Activated CD4-positive, alpha-beta memory T cell treated with anti-CD3 and anti-CD28 coated beads for 36 hours (primary cell): ENCODE measurements around the gene FOXN4. TPM values are rescaled to one million over a fixed set of nuclear protein-coding genes. Genes with fewer than 3 reads are reported as not detected.

Source experiments
- CTCF ChIA-PET: fragments of 350-600 bp; sonication (Branson Sonifier 250); formaldehyde crosslinking; loops from one replicate; lab custom pipeline; 2021; ENCODE audit warnings: antibody characterized with exemption, inconsistent platforms; lab: Charles Lee
- POLR2A ChIA-PET: fragments of 350-600 bp; sonication (Branson Sonifier 250); formaldehyde crosslinking; loops from one replicate; lab custom pipeline; 2021; ENCODE audit warnings: antibody characterized with exemption; lab: Charles Lee
- DNase-seq: peaks from one replicate; pipeline ENCODE4 v3.0.0-alpha.2; 2020
- H3K27ac Mint-ChIP-seq: one replicate; pipeline ENCODE4 v1.8.0; 2021; ENCODE audit warnings: mixed read lengths
- H3K27me3 Mint-ChIP-seq: one replicate; pipeline ENCODE4 v1.8.0; 2021; ENCODE audit warnings: mixed read lengths
- H3K36me3 Mint-ChIP-seq: one replicate; pipeline ENCODE4 v1.8.0; 2021; ENCODE audit warnings: mixed read lengths
- H3K4me1 Mint-ChIP-seq: one replicate; pipeline ENCODE4 v1.8.0; 2021; ENCODE audit warnings: low read depth, mixed read lengths
- H3K4me3 Mint-ChIP-seq: one replicate; pipeline ENCODE4 v1.8.0; 2021; ENCODE audit warnings: mild to moderate bottlenecking, mixed read lengths
- H3K9me3 Mint-ChIP-seq: one replicate; pipeline ENCODE4 v1.8.0; 2021; ENCODE audit warnings: mixed read lengths
- intact Hi-C: fragments of 100-400 bp; cut with micrococcal nuclease; formaldehyde crosslinking; loops from one replicate; pipeline ENCODE4 v1.15.1; 2023
- total RNA-seq, 2 experiments: library from RNA; stranded (reverse); gene quantifications; one replicate each; pipeline ENCODE4 v1.2.3, GENCODE V29; 2021

Gene FOXN4
- total RNA-seq, 2 experiments from 2014 or later: not detected

- H3K36me3 Mint-ChIP-seq: peaks cover 11% of the 10 kb centered on the region
- H3K4me3 Mint-ChIP-seq: no peak overlapping the region
- ChIA-PET CTCF (interaction anchor here (0.5 to 4.5 kb wide), 15 partner anchors 25 to 165 kb away, joined by 3 to 32 read pairs (median 4); partner anchors contain the start of gene MYO1H), POLR2A (interaction anchor here (0.5 kb wide), 1 partner anchor 141 kb away, joined by 3 read pairs; no protein-coding TSS in a partner anchor)
- intact Hi-C loops: no loop called here
- no peak overlapping the region for H3K27ac Mint-ChIP-seq
- H3K4me1 Mint-ChIP-seq: no peaks in the 10 kb centered on the region
- no peaks in the 10 kb centered on the region for H3K9me3 Mint-ChIP-seq
- H3K27me3 Mint-ChIP-seq: no peaks in the 10 kb centered on the region
- no peak for DNase-seq
These were observed 45.6 kb downstream of the FOXN4 start for GRCh38 chr12:109263439-109263838.

GRCh38 chr12:109261939-109262338, 47.1 kb downstream of the FOXN4 start:
- intact Hi-C loops: no loop called here
- DNase-seq: no peak
- Mint-ChIP-seq H3K4me3 (no peak overlapping the region), H3K36me3 (peaks cover 7% of the 10 kb centered on the region), H3K27ac (no peak overlapping the region), H3K4me1 (no peaks in the 10 kb centered on the region), H3K9me3 (no peaks in the 10 kb centered on the region), H3K27me3 (no peaks in the 10 kb centered on the region)
- POLR2A ChIA-PET: no interaction called here
- CTCF ChIA-PET: interaction anchor here (1.7 to 4.5 kb wide), 4 partner anchors 123 to 150 kb away, joined by 4 to 32 read pairs (median 18); no protein-coding TSS in a partner anchor

GRCh38 chr12:109261087-109261486, 48.0 kb downstream of the FOXN4 start:
- no peaks in the 10 kb centered on the region for H3K27me3 Mint-ChIP-seq
- no peaks in the 10 kb centered on the region for H3K9me3 Mint-ChIP-seq
- peaks cover 7% of the 10 kb centered on the region for H3K36me3 Mint-ChIP-seq
- H3K4me1 Mint-ChIP-seq: no peaks in the 10 kb centered on the region
- no peak for DNase-seq
- H3K4me3 Mint-ChIP-seq: no peak overlapping the region
- ChIA-PET POLR2A (no interaction called here), CTCF (interaction anchor here (4.5 kb wide), 1 partner anchor 124 kb away, joined by 32 read pairs; no protein-coding TSS in a partner anchor)
- H3K27ac Mint-ChIP-seq: no peak overlapping the region
- intact Hi-C loops: no loop called here

- Mint-ChIP-seq H3K27ac (no peak overlapping the region), H3K9me3 (no peaks in the 10 kb centered on the region), H3K4me3 (no peak overlapping the region)
These were observed 49.6 kb downstream of the FOXN4 start for GRCh38 chr12:109259545-109259895.

GRCh38 chr12:109258607-109259544, 50.2 kb downstream of the FOXN4 start:
- no peak overlapping the region for H3K4me3 Mint-ChIP-seq
- intact Hi-C loops: no loop called here
- CTCF ChIA-PET: no interaction called here
- no peaks in the 10 kb centered on the region for H3K4me1 Mint-ChIP-seq
- peaks cover 22% of the 10 kb centered on the region for H3K36me3 Mint-ChIP-seq
- DNase-seq: no peak
- H3K27ac Mint-ChIP-seq: no peak overlapping the region
- POLR2A ChIA-PET: no interaction called here
- no peaks in the 10 kb centered on the region for H3K27me3 Mint-ChIP-seq
- H3K9me3 Mint-ChIP-seq: peaks cover 4% of the 10 kb centered on the region

More at GRCh38 chr12:109259545-109259895, 49.6 kb downstream of the FOXN4 start:
- POLR2A ChIA-PET: no interaction called here
- Mint-ChIP-seq H3K27me3 (no peaks in the 10 kb centered on the region), H3K4me1 (no peaks in the 10 kb centered on the region), H3K36me3 (peaks cover 17% of the 10 kb centered on the region)
- CTCF ChIA-PET: no interaction called here
- intact Hi-C loops: no loop called here
- DNase-seq: no peak

GRCh38 chr12:109258201-109258600, 50.9 kb downstream of the FOXN4 start:
- no peaks in the 10 kb centered on the region for H3K4me1 Mint-ChIP-seq
- no peak overlapping the region for H3K4me3 Mint-ChIP-seq

GRCh38 chr12:109256011-109256410, 53.1 kb downstream of the FOXN4 start:
- Mint-ChIP-seq H3K4me3 (no peak overlapping the region), H3K9me3 (peaks cover 16% of the 10 kb centered on the region), H3K36me3 (peaks cover 39% of the 10 kb centered on the region), H3K27ac (no peak overlapping the region), H3K27me3 (no peaks in the 10 kb centered on the region), H3K4me1 (no peaks in the 10 kb centered on the region)
- intact Hi-C loops: no loop called here
- no peak for DNase-seq
- POLR2A ChIA-PET: interaction anchor here (0.6 kb wide), 1 partner anchor 404 kb away, joined by 3 read pairs; no protein-coding TSS in a partner anchor
- CTCF ChIA-PET: no interaction called here

More at GRCh38 chr12:109258201-109258600, 50.9 kb downstream of the FOXN4 start:
- no peak for DNase-seq
- Mint-ChIP-seq H3K36me3 (peaks cover 29% of the 10 kb centered on the region), H3K9me3 (peaks cover 11% of the 10 kb centered on the region), H3K27me3 (no peaks in the 10 kb centered on the region), H3K27ac (no peak overlapping the region)
- ChIA-PET CTCF (no interaction called here), POLR2A (no interaction called here)
- intact Hi-C loops: no loop called here

GRCh38 chr12:109255377-109255776, 53.7 kb downstream of the FOXN4 start:
- ChIA-PET POLR2A (interaction anchor here (0.6 kb wide), 1 partner anchor 405 kb away, joined by 3 read pairs; no protein-coding TSS in a partner anchor), CTCF (no interaction called here)
- peaks cover 42% of the 10 kb centered on the region for H3K36me3 Mint-ChIP-seq
- H3K4me3 Mint-ChIP-seq: no peak overlapping the region
- H3K27ac Mint-ChIP-seq: no peak overlapping the region
- no peaks in the 10 kb centered on the region for H3K27me3 Mint-ChIP-seq
- peaks cover 16% of the 10 kb centered on the region for H3K9me3 Mint-ChIP-seq
- intact Hi-C loops: no loop called here
- DNase-seq: no peak
- H3K4me1 Mint-ChIP-seq: peaks cover 2% of the 10 kb centered on the region

GRCh38 chr12:109253913-109254544, 55.1 kb downstream of the FOXN4 start:
- Mint-ChIP-seq H3K27me3 (no peaks in the 10 kb centered on the region), H3K36me3 (peaks cover 40% of the 10 kb centered on the region), H3K4me1 (peaks cover 4% of the 10 kb centered on the region), H3K9me3 (peaks cover 16% of the 10 kb centered on the region), H3K27ac (no peak overlapping the region), H3K4me3 (no peak overlapping the region)
- intact Hi-C loops: no loop called here
- CTCF ChIA-PET: no interaction called here
- POLR2A ChIA-PET: no interaction called here
- no peak for DNase-seq

- no peak for DNase-seq
- no peaks in the 10 kb centered on the region for H3K27me3 Mint-ChIP-seq
- H3K4me1 Mint-ChIP-seq: peaks cover 4% of the 10 kb centered on the region
- H3K9me3 Mint-ChIP-seq: peaks cover 16% of the 10 kb centered on the region
- CTCF ChIA-PET: no interaction called here
- intact Hi-C loops: no loop called here
- H3K27ac Mint-ChIP-seq: no peak overlapping the region
- H3K36me3 Mint-ChIP-seq: peaks cover 40% of the 10 kb centered on the region
- POLR2A ChIA-PET: no interaction called here
- no peak overlapping the region for H3K4me3 Mint-ChIP-seq
These were observed 56.3 kb downstream of the FOXN4 start for GRCh38 chr12:109252799-109253198.

GRCh38 chr12:109250523-109250922, 58.6 kb downstream of the FOXN4 start:
- no peak for DNase-seq
- no peak overlapping the region for H3K4me3 Mint-ChIP-seq
- peaks cover 16% of the 10 kb centered on the region for H3K9me3 Mint-ChIP-seq
- POLR2A ChIA-PET: no interaction called here
- H3K27ac Mint-ChIP-seq: no peak overlapping the region
- H3K27me3 Mint-ChIP-seq: no peaks in the 10 kb centered on the region
- H3K4me1 Mint-ChIP-seq: peaks cover 4% of the 10 kb centered on the region
- peaks cover 42% of the 10 kb centered on the region for H3K36me3 Mint-ChIP-seq
- CTCF ChIA-PET: no interaction called here
- intact Hi-C loops: no loop called here
